Measurements from ENCODE around the gene KCNQ5.

The KCNQ5 gene

GRCh38 chr6:72640615-72640930 lies 18.7 kb downstream of the KCNQ5 start:
- no peak overlapping the region for H3K4me3 ChIP-seq (ENCODE audit: low read depth, low read length)
- H3K36me3 ChIP-seq (ENCODE audit: control insufficient read depth, insufficient read depth, low read length): no peaks in the 10 kb centered on the region
- no peaks in the 10 kb centered on the region for H3K4me1 ChIP-seq (ENCODE audit: control insufficient read depth, insufficient read depth, low read length)
- H3K9me3 ChIP-seq (ENCODE audit: control insufficient read depth, insufficient read depth, low read length): no peaks in the 10 kb centered on the region
- H3K27ac ChIP-seq (ENCODE audit: low read depth, low read length): no peak overlapping the region
- no peak overlapping the region for H3K9ac ChIP-seq (ENCODE audit: low read depth, low read length)
- H3K27me3 ChIP-seq (ENCODE audit: control insufficient read depth, insufficient read depth, low read length): no peaks in the 10 kb centered on the region

- Histone ChIP-seq H3K4me3 (ENCODE audit: low read depth, low read length) (no peak overlapping the region), H3K36me3 (ENCODE audit: control insufficient read depth, insufficient read depth, low read length) (no peaks in the 10 kb centered on the region), H3K27me3 (ENCODE audit: control insufficient read depth, insufficient read depth, low read length) (no peaks in the 10 kb centered on the region), H3K9me3 (ENCODE audit: control insufficient read depth, insufficient read depth, low read length) (no peaks in the 10 kb centered on the region), H3K9ac (ENCODE audit: low read depth, low read length) (no peak overlapping the region), H3K4me1 (ENCODE audit: control insufficient read depth, insufficient read depth, low read length) (no peaks in the 10 kb centered on the region), H3K27ac (ENCODE audit: low read depth, low read length) (no peak overlapping the region)
Observed at GRCh38 chr6:72642435-72642834, 20.6 kb downstream of the KCNQ5 start.

DNA sequence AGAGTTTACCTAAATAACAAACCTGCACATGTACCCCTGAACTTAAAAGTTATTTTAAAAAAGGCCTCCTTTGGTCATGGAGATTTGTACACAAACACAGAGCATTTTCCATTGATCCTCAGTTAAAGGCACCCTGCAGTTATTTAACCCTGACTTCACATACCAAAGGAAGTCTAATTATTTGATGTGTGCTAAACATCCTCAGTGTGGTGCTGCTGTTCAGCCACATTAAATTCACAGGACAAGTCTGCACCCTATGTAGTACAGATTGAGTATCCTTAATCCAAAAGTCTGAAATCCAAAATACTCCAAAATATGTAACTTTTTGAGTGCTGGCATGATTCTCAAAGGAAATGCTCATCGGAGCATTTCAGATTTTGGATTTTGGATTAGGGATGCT lies 21.4 kb downstream of the KCNQ5 start:
- Histone ChIP-seq H3K27ac (ENCODE audit: low read depth, low read length) (no peak overlapping the region), H3K36me3 (ENCODE audit: control insufficient read depth, insufficient read depth, low read length) (no peaks in the 10 kb centered on the region), H3K4me1 (ENCODE audit: control insufficient read depth, insufficient read depth, low read length) (no peaks in the 10 kb centered on the region), H3K4me3 (ENCODE audit: low read depth, low read length) (no peak overlapping the region), H3K27me3 (ENCODE audit: control insufficient read depth, insufficient read depth, low read length) (no peaks in the 10 kb centered on the region), H3K9me3 (ENCODE audit: control insufficient read depth, insufficient read depth, low read length) (no peaks in the 10 kb centered on the region), H3K9ac (ENCODE audit: low read depth, low read length) (no peak overlapping the region)

- Histone ChIP-seq H3K27me3 (ENCODE audit: control insufficient read depth, insufficient read depth, low read length) (no peaks in the 10 kb centered on the region), H3K36me3 (ENCODE audit: control insufficient read depth, insufficient read depth, low read length) (no peaks in the 10 kb centered on the region), H3K9ac (ENCODE audit: low read depth, low read length) (no peak overlapping the region), H3K9me3 (ENCODE audit: control insufficient read depth, insufficient read depth, low read length) (no peaks in the 10 kb centered on the region), H3K27ac (ENCODE audit: low read depth, low read length) (no peak overlapping the region), H3K4me1 (ENCODE audit: control insufficient read depth, insufficient read depth, low read length) (peaks cover 8% of the 10 kb centered on the region; the same call in 1 of the 2 replicates), H3K4me3 (ENCODE audit: low read depth, low read length) (no peak overlapping the region)
Observed at GRCh38 chr6:72646604-72647485, 25.0 kb downstream of the KCNQ5 start.

DNA sequence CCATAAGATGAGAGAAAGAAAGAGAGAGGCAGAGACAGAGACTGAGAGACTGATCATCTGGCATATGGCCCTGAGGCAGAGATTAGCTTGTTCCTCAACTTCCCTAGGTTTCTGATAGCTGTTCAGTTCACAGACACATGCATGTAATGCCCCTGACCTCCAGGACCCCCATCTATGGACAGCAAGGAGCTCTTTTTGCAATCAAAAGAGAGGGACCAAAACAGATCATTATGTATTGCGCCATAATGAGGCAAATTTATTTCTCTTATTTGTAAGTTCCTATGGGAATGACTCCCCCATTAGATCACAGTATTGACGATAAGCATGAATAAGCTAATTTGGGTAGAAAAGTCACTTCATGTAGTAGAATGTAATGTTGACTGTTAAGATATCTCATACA lies 25.6 kb downstream of the KCNQ5 start:
- no peak overlapping the region for H3K27ac ChIP-seq (ENCODE audit: low read depth, low read length)
- no peaks in the 10 kb centered on the region for H3K36me3 ChIP-seq (ENCODE audit: control insufficient read depth, insufficient read depth, low read length)
- no peak overlapping the region for H3K9ac ChIP-seq (ENCODE audit: low read depth, low read length)
- H3K4me3 ChIP-seq (ENCODE audit: low read depth, low read length): no peak overlapping the region
- H3K9me3 ChIP-seq (ENCODE audit: control insufficient read depth, insufficient read depth, low read length): no peaks in the 10 kb centered on the region
- peaks cover 14% of the 10 kb centered on the region for H3K4me1 ChIP-seq (ENCODE audit: control insufficient read depth, insufficient read depth, low read length)
- H3K27me3 ChIP-seq (ENCODE audit: control insufficient read depth, insufficient read depth, low read length): no peaks in the 10 kb centered on the region

DNA sequence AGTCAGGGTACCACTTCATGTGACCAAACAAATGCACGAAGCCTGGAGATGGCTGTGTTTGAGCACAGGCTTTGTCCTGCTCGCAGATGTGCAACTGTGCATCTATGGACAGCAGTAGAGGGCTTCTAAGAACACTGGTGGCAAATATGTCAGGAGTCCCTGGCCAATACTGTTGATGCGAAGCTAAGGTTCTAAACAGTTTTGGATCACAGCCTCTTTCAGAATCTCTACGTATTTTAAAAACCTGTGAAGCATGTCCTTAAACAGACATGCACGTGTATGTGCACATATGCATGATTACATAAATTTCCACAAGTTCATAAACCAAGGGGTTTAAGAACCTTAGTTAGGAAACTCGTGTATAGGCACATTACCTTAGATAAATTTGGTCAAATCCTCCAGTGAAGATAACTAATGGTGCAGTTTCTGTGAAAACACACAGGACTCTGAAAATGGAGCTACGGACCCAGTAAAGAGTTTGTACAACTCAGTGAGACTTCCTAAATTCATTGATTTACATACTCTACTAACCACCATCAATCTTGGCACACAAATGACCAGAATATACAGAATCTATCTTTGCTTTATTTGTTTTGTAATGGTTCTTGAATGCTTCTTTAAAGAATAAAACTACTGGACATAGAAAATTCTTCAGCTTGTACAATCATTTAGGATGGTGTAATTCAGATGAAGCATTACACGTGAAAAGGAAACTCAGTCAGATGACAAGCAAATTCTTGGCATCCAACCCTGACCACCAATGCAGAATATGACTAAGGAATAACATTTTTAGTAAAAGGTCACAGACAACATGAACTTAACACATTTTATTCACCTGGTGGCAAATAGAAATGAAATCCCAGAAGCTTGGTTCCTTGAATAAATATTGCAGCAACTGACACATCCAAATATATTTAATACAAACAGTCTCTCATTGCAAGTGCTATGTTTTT lies 27.4 kb downstream of the KCNQ5 start:
- peaks cover 20% of the 10 kb centered on the region for H3K4me1 ChIP-seq (ENCODE audit: control insufficient read depth, insufficient read depth, low read length)
- no peak overlapping the region for H3K27ac ChIP-seq (ENCODE audit: low read depth, low read length)
- H3K27me3 ChIP-seq (ENCODE audit: control insufficient read depth, insufficient read depth, low read length): no peaks in the 10 kb centered on the region
- H3K36me3 ChIP-seq (ENCODE audit: control insufficient read depth, insufficient read depth, low read length): no peaks in the 10 kb centered on the region
- H3K9me3 ChIP-seq (ENCODE audit: control insufficient read depth, insufficient read depth, low read length): no peaks in the 10 kb centered on the region
- no peak overlapping the region for H3K4me3 ChIP-seq (ENCODE audit: low read depth, low read length)
- H3K9ac ChIP-seq (ENCODE audit: low read depth, low read length): no peak overlapping the region

GRCh38 chr6:72650081-72650745 lies 28.3 kb downstream of the KCNQ5 start:
- H3K27ac ChIP-seq (ENCODE audit: low read depth, low read length): no peak overlapping the region
- H3K4me1 ChIP-seq (ENCODE audit: control insufficient read depth, insufficient read depth, low read length): peaks cover 20% of the 10 kb centered on the region
- no peaks in the 10 kb centered on the region for H3K36me3 ChIP-seq (ENCODE audit: control insufficient read depth, insufficient read depth, low read length)
- H3K4me3 ChIP-seq (ENCODE audit: low read depth, low read length): no peak overlapping the region
- H3K9me3 ChIP-seq (ENCODE audit: control insufficient read depth, insufficient read depth, low read length): no peaks in the 10 kb centered on the region
- no peak overlapping the region for H3K9ac ChIP-seq (ENCODE audit: low read depth, low read length)
- no peaks in the 10 kb centered on the region for H3K27me3 ChIP-seq (ENCODE audit: control insufficient read depth, insufficient read depth, low read length)

- Histone ChIP-seq H3K36me3 (ENCODE audit: control insufficient read depth, insufficient read depth, low read length) (no peaks in the 10 kb centered on the region), H3K4me1 (ENCODE audit: control insufficient read depth, insufficient read depth, low read length) (peaks cover 20% of the 10 kb centered on the region), H3K4me3 (ENCODE audit: low read depth, low read length) (no peak overlapping the region), H3K9me3 (ENCODE audit: control insufficient read depth, insufficient read depth, low read length) (no peaks in the 10 kb centered on the region), H3K27ac (ENCODE audit: low read depth, low read length) (no peak overlapping the region), H3K27me3 (ENCODE audit: control insufficient read depth, insufficient read depth, low read length) (no peaks in the 10 kb centered on the region), H3K9ac (ENCODE audit: low read depth, low read length) (no peak overlapping the region)
Observed at GRCh38 chr6:72651174-72651573, 29.3 kb downstream of the KCNQ5 start.

- Histone ChIP-seq H3K9me3 (ENCODE audit: control insufficient read depth, insufficient read depth, low read length) (no peaks in the 10 kb centered on the region), H3K27me3 (ENCODE audit: control insufficient read depth, insufficient read depth, low read length) (no peaks in the 10 kb centered on the region), H3K36me3 (ENCODE audit: control insufficient read depth, insufficient read depth, low read length) (no peaks in the 10 kb centered on the region), H3K27ac (ENCODE audit: low read depth, low read length) (no peak overlapping the region), H3K4me3 (ENCODE audit: low read depth, low read length) (no peak overlapping the region), H3K4me1 (ENCODE audit: control insufficient read depth, insufficient read depth, low read length) (peaks cover 20% of the 10 kb centered on the region), H3K9ac (ENCODE audit: low read depth, low read length) (no peak overlapping the region)
Observed at GRCh38 chr6:72651967-72652956, 30.4 kb downstream of the KCNQ5 start.

DNA sequence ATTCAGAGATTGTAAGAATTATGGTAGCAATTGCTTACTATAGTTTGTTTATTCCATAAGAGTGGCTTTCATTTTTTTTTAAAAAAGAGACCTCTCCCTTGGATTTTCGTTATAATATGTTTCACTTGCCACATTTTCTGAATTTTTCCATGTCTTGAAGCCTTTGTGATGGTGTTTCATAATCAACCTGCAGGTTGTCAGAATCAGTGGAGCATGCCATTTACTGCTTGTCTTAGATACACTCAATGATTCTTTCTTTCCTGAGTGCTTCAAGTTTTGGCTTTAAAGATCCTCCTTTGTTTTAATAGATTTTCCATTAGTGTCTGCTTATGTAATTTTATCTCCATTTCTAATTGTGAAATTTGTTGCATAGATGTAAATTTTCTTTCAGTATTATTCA lies 31.2 kb downstream of the KCNQ5 start:
- Histone ChIP-seq H3K4me1 (ENCODE audit: control insufficient read depth, insufficient read depth, low read length) (peaks cover 20% of the 10 kb centered on the region), H3K9ac (ENCODE audit: low read depth, low read length) (no peak overlapping the region), H3K27me3 (ENCODE audit: control insufficient read depth, insufficient read depth, low read length) (no peaks in the 10 kb centered on the region), H3K36me3 (ENCODE audit: control insufficient read depth, insufficient read depth, low read length) (no peaks in the 10 kb centered on the region), H3K9me3 (ENCODE audit: control insufficient read depth, insufficient read depth, low read length) (no peaks in the 10 kb centered on the region), H3K4me3 (ENCODE audit: low read depth, low read length) (no peak overlapping the region), H3K27ac (ENCODE audit: low read depth, low read length) (no peak overlapping the region)

All from HUES48 (cell line).